PC-3 (cell line): ENCODE results near the gene EBLN1. TPM values are rescaled to one million over a fixed set of nuclear protein-coding genes. Genes with fewer than 3 reads are reported as not detected.

Experiments
- ATAC-seq: fragments of 200-7000 bp; cut with Tn5 transposase; 2 replicates; pipeline ENCODE4 v1.9.1; 2020; ENCODE audit warnings: mild to moderate bottlenecking, moderate library complexity
- BruUV-seq: library from RNA; stranded (reverse); fragments of 400-500 nt; replicated peaks from 2 replicates; lab custom pipeline; 2021; lab: Mats Ljungman, UMichigan
- CTCF ChIA-PET: fragments of 300-600 bp; sonication (Branson Sonifier 250); formaldehyde crosslinking; loops from one replicate; lab custom pipeline; 2022; ENCODE audit warnings: antibody characterized with exemption; lab: Charles Lee
- POLR2A ChIA-PET: fragments of 300-600 bp; sonication (Branson Sonifier 250); formaldehyde crosslinking; loops from one replicate; lab custom pipeline; 2022; ENCODE audit warnings: antibody characterized with exemption; ENCODE audit not compliant: unreplicated experiment; lab: Charles Lee
- DNase-seq: peaks from one replicate; pipeline ENCODE4 v3.0.0-alpha.2; 2015
- H2AFZ ChIP-seq: fragments of 300-600 bp; sonication (generic); 2 replicates; pipeline ENCODE4 v1.6.0; 2016; ENCODE audit warnings: antibody characterized with exemption, low read length
- H3F3A ChIP-seq: fragments of 300-600 bp; sonication (generic); one replicate; pipeline ENCODE4 v1.6.0; 2017; ENCODE audit warnings: antibody characterized with exemption, low read length, control low read depth, mild to moderate bottlenecking; ENCODE audit not compliant: unreplicated experiment
- H3K27ac ChIP-seq: fragments of 300-600 bp; sonication (generic); 2 replicates; pipeline ENCODE4 v1.5.1; 2016; ENCODE audit warnings: mild to moderate bottlenecking, low read length
- H3K27me3 ChIP-seq: fragments of 300-600 bp; sonication (generic); 2 replicates; pipeline ENCODE4 v1.6.1; 2016; ENCODE audit warnings: low read length, mixed read lengths
- H3K36me3 ChIP-seq: fragments of 300-600 bp; sonication (generic); 2 replicates; pipeline ENCODE4 v1.6.1; 2016; ENCODE audit warnings: low read depth, mixed run types, low read length, mixed read lengths
- H3K4me1 ChIP-seq: fragments of 300-600 bp; sonication (generic); 2 replicates; pipeline ENCODE4 v1.5.1; 2016; ENCODE audit warnings: low read length; ENCODE audit not compliant: insufficient read depth
- H3K4me2 ChIP-seq: fragments of 300-600 bp; sonication (generic); 2 replicates; pipeline ENCODE4 v1.6.0; 2016; ENCODE audit warnings: low read length
- H3K4me3 ChIP-seq: fragments of 300-600 bp; sonication (generic); 2 replicates; pipeline ENCODE4 v1.5.1; 2016; ENCODE audit warnings: mild to moderate bottlenecking, low read length, mixed read lengths
- H3K79me2 ChIP-seq: fragments of 300-600 bp; sonication (generic); 2 replicates; pipeline ENCODE4 v1.6.1; 2017; ENCODE audit warnings: low read length, mixed read lengths
- H3K9ac ChIP-seq: fragments of 300-600 bp; sonication (generic); 2 replicates; pipeline ENCODE4 v1.6.0; 2016; ENCODE audit warnings: mild to moderate bottlenecking, low read length
- H3K9me2 ChIP-seq: fragments of 300-600 bp; sonication (generic); replicated peaks from 2 replicates; pipeline ENCODE4 v1.6.1; 2016; ENCODE audit warnings: mixed run types, low read length, mixed read lengths
- H3K9me3 ChIP-seq: fragments of 300-600 bp; sonication (generic); 2 replicates; pipeline ENCODE4 v1.6.1; 2016; ENCODE audit warnings: low read length, mixed read lengths
- H4K20me1 ChIP-seq: fragments of 300-600 bp; sonication (generic); 2 replicates; pipeline ENCODE4 v1.6.1; 2016; ENCODE audit warnings: low read length, mixed read lengths
- CTCF ChIP-seq: fragments of 300-600 bp; sonication (generic); conservative IDR thresholded peaks from 2 replicates; pipeline ENCODE4 v1.5.1; 2017; ENCODE audit warnings: antibody characterized with exemption, low read depth, mild to moderate bottlenecking, low read length
- EZH2 ChIP-seq: fragments of 300-600 bp; sonication (generic); IDR thresholded peaks from one replicate; pipeline ENCODE4 v1.6.1; 2017; ENCODE audit warnings: antibody characterized with exemption, mild to moderate bottlenecking, low read length; ENCODE audit not compliant: unreplicated experiment
- EZH2phosphoT487 ChIP-seq: fragments of 300-600 bp; sonication (generic); IDR thresholded peaks from 2 replicates; pipeline ENCODE4 v1.6.1; 2018; ENCODE audit warnings: mild to moderate bottlenecking, antibody characterized with exemption, low read length, borderline replicate concordance
- intact Hi-C: fragments of 100-400 bp; cut with micrococcal nuclease; formaldehyde crosslinking; loops from 2 replicates; pipeline ENCODE4 v1.9.0; 2023
- total RNA-seq: library from RNA; depleted of rRNA; stranded (reverse); fragments of >200 nt; gene quantifications from 2 replicates; pipeline ENCODE4 v1.2.3, GENCODE V29; 2014

Gene EBLN1
- total RNA-seq, 1 experiment from 2014 or later = not detected

DNA sequence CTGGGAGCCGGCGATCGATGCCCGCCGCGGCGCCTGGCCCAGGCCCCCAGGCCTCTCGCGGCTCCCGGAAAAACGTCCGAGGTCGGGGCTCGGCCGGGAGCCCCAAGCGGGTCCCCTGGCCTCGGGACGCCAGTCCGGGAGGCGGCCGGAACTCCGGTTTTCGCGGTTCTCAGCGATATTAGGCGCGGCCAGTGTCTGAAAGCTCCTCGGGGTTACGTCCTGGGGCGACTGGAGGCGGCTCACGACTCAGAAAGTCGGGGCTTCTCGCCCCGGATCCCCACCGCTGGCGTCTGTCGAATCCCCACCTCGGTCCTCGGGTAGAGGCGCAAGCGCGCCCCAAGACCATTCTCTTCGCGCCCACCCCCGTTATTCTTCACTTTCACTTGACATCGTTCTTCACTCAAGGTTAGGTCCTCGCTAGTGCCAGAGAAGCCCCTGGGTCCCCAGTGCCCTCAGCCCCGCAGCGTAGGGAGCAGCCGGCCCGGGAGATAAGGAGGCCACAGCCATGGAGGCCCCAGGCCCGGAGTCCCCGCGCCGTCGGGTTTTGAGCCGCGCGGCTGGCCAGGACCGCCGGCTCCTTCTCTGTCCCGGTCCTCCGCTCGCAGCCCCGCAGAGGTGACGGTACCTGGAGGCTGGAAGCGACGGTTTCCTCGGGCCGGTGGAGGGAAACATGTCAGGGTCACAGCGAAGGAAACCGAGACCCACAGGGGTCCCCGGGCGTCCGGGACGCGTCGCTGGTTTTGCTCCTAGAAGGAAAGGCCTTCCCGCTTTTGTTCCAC, 35.2 kb upstream of the EBLN1 start:
- Histone ChIP-seq H3K9ac (no peak overlapping the region), H3K27ac (no peak overlapping the region)
- intact Hi-C loops = loop anchor here (10.0 kb wide), 1 partner anchor 732 kb away; no protein-coding TSS in a partner anchor

DNA sequence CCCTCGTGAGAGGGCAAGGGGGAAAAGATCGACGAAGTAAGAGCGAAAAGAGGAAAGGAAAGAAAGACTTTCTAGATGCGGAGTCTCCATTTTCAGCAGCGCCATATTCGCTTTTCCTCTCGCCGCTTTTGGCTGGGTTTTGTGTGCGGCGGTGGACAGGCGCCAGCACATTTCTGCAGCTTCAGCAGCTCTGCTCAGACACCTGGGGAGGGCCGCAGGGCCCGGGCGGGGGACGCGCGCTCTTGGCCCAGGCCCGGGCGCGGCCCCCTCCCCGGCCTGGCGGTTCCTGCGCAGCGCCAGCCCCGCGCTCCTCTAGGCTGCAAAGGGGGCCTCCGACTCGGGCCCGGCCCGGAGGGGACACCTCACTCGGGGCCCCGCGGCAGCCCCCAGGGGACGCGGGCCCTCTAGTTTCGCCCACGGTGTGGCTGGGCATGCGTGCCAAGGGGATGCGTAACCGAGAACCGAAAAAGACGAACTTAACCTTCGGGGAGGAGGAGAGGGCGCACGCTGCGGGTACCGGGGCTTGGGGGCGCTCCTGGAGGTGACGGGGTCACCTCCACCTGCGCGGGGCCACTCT, 34.5 kb upstream of the EBLN1 start:
- Histone ChIP-seq H3K36me3 (no peaks in the 10 kb centered on the region), H3K9me2 (no peaks in the 10 kb centered on the region), H3K79me2 (peaks cover 23% of the 10 kb centered on the region), H3K4me2 (peak overlapping the region; percentile 93), H2AFZ (peak overlapping the region; percentile 91), H3K27me3 (no peaks in the 10 kb centered on the region), H3K27ac (peak overlapping the region; percentile 89), H3K4me1 (peaks cover 26% of the 10 kb centered on the region), H4K20me1 (no peaks in the 10 kb centered on the region), H3K9me3 (no peaks in the 10 kb centered on the region), H3F3A (peaks cover 1% of the 10 kb centered on the region), H3K9ac (peak overlapping the region; percentile 98), H3K4me3 (peak overlapping the region; percentile 68)
- DNase-seq = no peak
- no peak for ATAC-seq
- ChIA-PET CTCF (no interaction called here), POLR2A (no interaction called here)
- no TSS peak for BruUV-seq
- TF ChIP-seq CTCF = no peak
- intact Hi-C loops = loop anchor here (10.0 kb wide), 1 partner anchor 732 kb away; no protein-coding TSS in a partner anchor

More for the DNA sequence above, 35.2 kb upstream of the EBLN1 start:
- peaks cover 23% of the 10 kb centered on the region for H3K79me2 ChIP-seq
- TF ChIP-seq EZH2 (no peak), CTCF (no peak), EZH2phosphoT487 (no peak)
- no peaks in the 10 kb centered on the region for H3F3A ChIP-seq
- H2AFZ ChIP-seq = no peak overlapping the region
- H3K4me2 ChIP-seq = no peak overlapping the region
- H3K4me1 ChIP-seq = peaks cover 21% of the 10 kb centered on the region
- no peaks in the 10 kb centered on the region for H3K9me2 ChIP-seq
- CTCF ChIA-PET = no interaction called here
- H4K20me1 ChIP-seq = no peaks in the 10 kb centered on the region
- no peak overlapping the region for H3K4me3 ChIP-seq
- POLR2A ChIA-PET = no interaction called here
- no peaks in the 10 kb centered on the region for H3K9me3 ChIP-seq
- no peaks in the 10 kb centered on the region for H3K36me3 ChIP-seq
- DNase-seq (no peak), ATAC-seq (no peak)
- H3K27me3 ChIP-seq = no peaks in the 10 kb centered on the region
- no TSS peak for BruUV-seq

DNA sequence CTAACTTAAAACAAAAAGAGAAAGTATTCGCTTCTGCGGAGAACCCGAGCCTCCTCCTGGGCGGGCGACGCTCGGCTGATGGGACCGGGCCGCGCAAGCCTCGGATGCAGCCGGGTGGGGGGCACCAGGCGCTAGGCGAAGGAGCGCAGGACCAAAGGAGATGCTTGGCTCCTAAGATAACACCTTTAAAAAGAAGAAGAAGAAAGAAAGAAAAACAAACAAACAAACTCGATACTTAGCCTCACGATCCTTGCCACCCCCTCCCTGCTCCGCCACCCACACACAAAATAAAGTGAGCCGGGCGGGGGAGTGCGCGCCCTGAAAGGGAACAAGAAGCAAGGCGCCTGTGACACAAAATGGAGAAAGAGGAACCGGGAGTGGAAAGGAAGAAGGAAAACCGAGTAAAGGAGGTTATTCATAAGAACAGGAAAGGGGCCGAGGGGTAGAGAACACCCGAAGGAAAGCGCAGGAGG, 34.0 kb upstream of the EBLN1 start:
- DNase-seq (peak; percentile 48), ATAC-seq (peak; percentile 32)
- TF ChIP-seq EZH2phosphoT487 (no peak), CTCF (no peak), EZH2 (no peak)
- Histone ChIP-seq H3K4me3 (peak overlapping the region; percentile 68), H3K9me2 (no peaks in the 10 kb centered on the region), H3K36me3 (no peaks in the 10 kb centered on the region), H3K4me2 (peak overlapping the region; percentile 93), H3K9me3 (no peaks in the 10 kb centered on the region), H2AFZ (peak overlapping the region; percentile 91), H3F3A (peaks cover 6% of the 10 kb centered on the region), H3K4me1 (peaks cover 31% of the 10 kb centered on the region), H3K27me3 (no peaks in the 10 kb centered on the region), H3K79me2 (peaks cover 23% of the 10 kb centered on the region), H3K9ac (peak overlapping the region; percentile 98), H3K27ac (peak overlapping the region; percentile 89), H4K20me1 (no peaks in the 10 kb centered on the region)
- no TSS peak for BruUV-seq
- ChIA-PET CTCF (no interaction called here), POLR2A (no interaction called here)
- intact Hi-C loops = loop anchor here (10.0 kb wide), 1 partner anchor 733 kb away; no protein-coding TSS in a partner anchor
